Sigmoid colon (tissue), 7 donors: ENCODE results near the gene HIVEP3. TPM values are rescaled to one million over a fixed set of nuclear protein-coding genes. Genes with fewer than 3 reads are reported as not detected.

Experiments
- DNase-seq: peaks from one replicate; pipeline ENCODE4 v3.0.0-alpha.2; 2019
- H3K27ac ChIP-seq, 4 donors: fragments of 200-600 bp; sonication (generic); one replicate each; pipeline ENCODE4 v1.5.1; 2016 to 2019; ENCODE audit warnings: mild to moderate bottlenecking in 1 of 4
- H3K27me3 ChIP-seq, 3 donors: fragments of 200-600 bp; sonication (generic); one replicate each; pipeline ENCODE4 v1.5.1; 2019; ENCODE audit warnings: mild to moderate bottlenecking in 1 of 3
- H3K36me3 ChIP-seq, 4 donors: fragments of 200-600 bp; sonication (generic); one replicate each; pipeline ENCODE4 v1.5.1; 2016 to 2019
- H3K4me1 ChIP-seq, 4 donors: fragments of 200-600 bp; sonication (generic); one replicate each; pipeline ENCODE4 v1.5.1; 2017 to 2019
- H3K4me3 ChIP-seq, 4 donors: fragments of 200-600 bp; sonication (generic); one replicate each; pipeline ENCODE4 v1.5.1; 2017 to 2019; ENCODE audit warnings: mild to moderate bottlenecking in 2 of 4, moderate library complexity in 1 of 4
- H3K9me3 ChIP-seq, 4 donors: fragments of 200-600 bp in 3 of 4; sonication (generic) in 3 of 4; one replicate each; pipeline versions ENCODE4 v1.5.1 to v1.6.1; 2013 to 2019
- EP300 ChIP-seq, 4 donors: sonication (generic); formaldehyde crosslinking; IDR thresholded peaks; one replicate each; pipeline ENCODE4 v1.6.1; 2017; ENCODE audit warnings: antibody characterized with exemption in 4 of 4
- POLR2A ChIP-seq, 2 donors: fragments of 450-650 bp; IDR thresholded peaks; one replicate each; pipeline ENCODE4 v1.6.1; 2016; ENCODE audit warnings: antibody characterized with exemption in 2 of 2, mild to moderate bottlenecking in 2 of 2, moderate library complexity in 2 of 2
- POLR2AphosphoS5 ChIP-seq, 4 donors: sonication (generic); formaldehyde crosslinking; IDR thresholded peaks; one replicate each; pipeline ENCODE4 v1.6.1; 2017; ENCODE audit warnings: antibody characterized with exemption in 4 of 4
- WGBS, 2 donors: extraction: QIAGEN DNeasy Blood & Tissue Kit; methylation state at CpG; one replicate each; pipeline ENCODE4 v1.1.7; 2013; 5-methylcytosine and 5-hydroxymethylcytosine counted together
- intact Hi-C: fragments of 100-400 bp; cut with DNase I; formaldehyde crosslinking; loops from one replicate; pipeline ENCODE4 v1.15.1; 2023
- polyA plus RNA-seq, 3 donors: library from polyadenylated mRNA; stranded (reverse); fragments of 200-250 nt; gene quantifications; one replicate each; pipeline ENCODE4 v1.2.3, GENCODE V29; 2013
- total RNA-seq, 4 donors: library from RNA; depleted of rRNA; stranded (reverse); fragments of >200 nt; gene quantifications; one replicate each; pipeline ENCODE4 v1.1.0, GENCODE V29; 2016
- TF ChIP-seq, protein P1 (sequence below), 4 experiments: fragments of 450-650 bp in 3 of 4; fragments of 200-600 bp in 1 of 4; IDR thresholded peaks; one replicate each; pipeline ENCODE4 v1.5.1; 2016 to 2019; ENCODE audit warnings: antibody characterized with exemption in 4 of 4, mild to moderate bottlenecking in 3 of 4, moderate library complexity in 2 of 4
- donor health status: healthy with polysubstance abuse.
- donor health status: Bipolar disorder and iron deficiency.
- donor health status: healthy.

HIVEP3 gene
- total and polyA plus RNA-seq, 7 donors, result 1.4 to 7.8 (median 3.2) TPM

DNA sequence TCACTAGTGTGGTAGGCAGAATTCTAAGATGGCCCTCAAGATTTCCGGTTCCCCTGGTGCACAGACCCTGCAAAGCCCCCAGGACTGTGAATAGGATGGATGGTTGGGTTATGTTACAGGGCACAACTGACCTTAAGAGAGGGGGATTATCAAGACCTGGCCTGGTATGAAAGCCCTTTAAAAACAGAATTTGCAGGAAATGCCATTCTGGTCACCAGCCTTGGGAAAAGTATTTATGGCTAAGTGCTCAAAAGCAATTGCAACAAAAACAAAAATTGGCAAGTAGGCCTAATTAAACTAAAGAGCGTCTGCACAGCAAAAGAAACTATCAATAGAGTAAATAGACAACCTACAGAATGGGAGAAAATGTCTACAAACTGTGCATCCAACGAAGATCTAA, 289.6 kb downstream of the HIVEP3 start:
- intact Hi-C loops, result no loop called here
- no peak overlapping the region for H3K4me3 ChIP-seq
- H3K4me1 ChIP-seq, result peaks cover 0 to 7% (median 0%) of the 10 kb centered on the region in 4 donors
- no peak overlapping the region for H3K27ac ChIP-seq
- no peak for DNase-seq
- no peaks in the 10 kb centered on the region for H3K27me3 ChIP-seq
- no peaks in the 10 kb centered on the region for H3K36me3 ChIP-seq
- 94 to 95% methylated on average over 3 of the region's 3 CpGs for WGBS, 2 donors
- H3K9me3 ChIP-seq, result no peaks in the 10 kb centered on the region
- TF ChIP-seq, protein P1, sequence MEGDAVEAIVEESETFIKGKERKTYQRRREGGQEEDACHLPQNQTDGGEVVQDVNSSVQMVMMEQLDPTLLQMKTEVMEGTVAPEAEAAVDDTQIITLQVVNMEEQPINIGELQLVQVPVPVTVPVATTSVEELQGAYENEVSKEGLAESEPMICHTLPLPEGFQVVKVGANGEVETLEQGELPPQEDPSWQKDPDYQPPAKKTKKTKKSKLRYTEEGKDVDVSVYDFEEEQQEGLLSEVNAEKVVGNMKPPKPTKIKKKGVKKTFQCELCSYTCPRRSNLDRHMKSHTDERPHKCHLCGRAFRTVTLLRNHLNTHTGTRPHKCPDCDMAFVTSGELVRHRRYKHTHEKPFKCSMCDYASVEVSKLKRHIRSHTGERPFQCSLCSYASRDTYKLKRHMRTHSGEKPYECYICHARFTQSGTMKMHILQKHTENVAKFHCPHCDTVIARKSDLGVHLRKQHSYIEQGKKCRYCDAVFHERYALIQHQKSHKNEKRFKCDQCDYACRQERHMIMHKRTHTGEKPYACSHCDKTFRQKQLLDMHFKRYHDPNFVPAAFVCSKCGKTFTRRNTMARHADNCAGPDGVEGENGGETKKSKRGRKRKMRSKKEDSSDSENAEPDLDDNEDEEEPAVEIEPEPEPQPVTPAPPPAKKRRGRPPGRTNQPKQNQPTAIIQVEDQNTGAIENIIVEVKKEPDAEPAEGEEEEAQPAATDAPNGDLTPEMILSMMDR (IDR thresholded peaks at IDR 0.05), result no peak
- TF ChIP-seq POLR2A (IDR thresholded peaks at IDR 0.05) (no peak), POLR2AphosphoS5 (IDR thresholded peaks at IDR 0.05) (no peak), EP300 (IDR thresholded peaks at IDR 0.05) (no peak)

DNA sequence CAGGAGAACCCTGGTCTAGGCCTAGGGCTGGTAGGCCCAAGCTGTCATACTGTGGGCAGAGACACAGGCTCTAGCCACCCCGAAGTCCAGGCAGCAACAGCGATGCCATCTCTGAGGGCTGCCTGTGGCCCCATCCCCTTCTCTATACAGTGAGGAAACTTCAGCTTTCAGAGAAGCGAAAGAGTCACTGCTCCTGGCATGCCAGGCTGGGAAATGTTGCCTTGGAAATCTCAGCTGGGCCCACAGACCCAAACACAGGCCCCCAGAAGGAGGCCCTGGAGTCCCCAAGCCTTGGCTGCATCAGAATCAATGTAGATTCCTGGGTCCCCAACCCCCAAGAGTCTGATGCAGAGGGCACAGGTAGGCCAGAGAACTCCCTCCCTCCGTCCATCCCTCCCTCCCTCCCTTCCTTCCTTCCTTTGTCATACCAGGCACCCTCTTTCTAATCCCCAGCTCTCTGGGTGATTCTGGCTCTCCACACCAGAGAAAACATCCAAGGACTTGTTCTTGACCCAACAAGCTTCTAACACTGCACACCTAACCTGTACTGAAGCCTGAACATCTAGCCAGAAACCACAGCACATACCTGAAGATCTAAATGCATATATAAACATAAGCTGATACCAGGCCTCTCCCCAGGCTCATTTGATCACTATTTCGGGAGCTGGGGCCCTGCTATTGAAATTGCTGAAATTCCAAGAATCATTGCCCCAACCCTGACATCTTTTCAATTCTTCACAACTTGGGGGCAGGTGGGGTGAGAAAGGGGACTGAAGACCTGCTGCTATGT, 291.0 kb downstream of the HIVEP3 start:
- H3K9me3 ChIP-seq, result no peaks in the 10 kb centered on the region
- peaks cover 0 to 15% (median 0%) of the 10 kb centered on the region in 4 donors for H3K4me1 ChIP-seq
- H3K4me3 ChIP-seq, result no peak overlapping the region
- no peaks in the 10 kb centered on the region for H3K27me3 ChIP-seq
- WGBS, 2 donors, result 65 to 95% methylated on average over 5 of the region's 5 CpGs
- intact Hi-C loops, result no loop called here
- DNase-seq, result peak; percentile 30
- H3K27ac ChIP-seq, result no peak overlapping the region
- no peak for TF ChIP-seq POLR2A (IDR thresholded peaks at IDR 0.05)
- no peaks in the 10 kb centered on the region for H3K36me3 ChIP-seq

DNA sequence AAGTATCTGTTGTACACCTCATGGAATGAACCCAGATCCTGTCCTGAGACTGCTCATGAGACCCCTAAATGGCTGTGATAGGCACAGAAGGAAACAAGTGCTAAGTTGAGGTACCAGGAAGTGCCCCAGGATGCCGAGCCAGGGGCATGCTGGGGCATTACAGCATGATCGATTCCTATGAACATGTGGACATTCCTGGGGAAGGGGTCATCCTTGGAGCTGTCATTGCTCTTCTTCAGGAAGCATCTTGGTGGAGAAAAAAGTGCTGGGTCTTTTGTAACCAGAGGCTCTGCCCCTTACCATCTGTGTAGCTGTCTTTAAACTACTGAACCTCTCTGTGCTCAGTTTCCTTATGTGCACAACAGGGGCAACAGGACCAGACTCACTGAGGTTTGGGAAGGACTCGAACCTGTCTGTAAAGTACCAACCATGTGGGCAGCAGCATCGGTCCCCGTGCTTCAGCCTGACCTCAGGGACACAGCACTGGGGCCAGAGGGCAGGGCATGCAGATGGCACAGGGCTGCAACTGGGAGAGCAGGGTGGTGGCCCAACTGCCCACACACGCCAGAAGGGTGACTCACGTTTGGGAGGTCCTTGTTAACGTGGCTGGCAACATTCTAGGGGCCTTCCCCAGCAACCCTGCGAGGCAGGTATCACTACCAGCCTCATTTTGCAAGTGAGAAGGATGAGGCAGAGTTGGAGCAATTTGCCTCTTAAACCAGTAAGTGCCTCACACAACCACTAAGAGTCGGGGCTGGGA, 291.9 kb downstream of the HIVEP3 start:
- Histone ChIP-seq H3K9me3 (no peaks in the 10 kb centered on the region), H3K36me3 (no peaks in the 10 kb centered on the region), H3K4me1 (peaks cover 0 to 15% (median 0%) of the 10 kb centered on the region in 4 donors), H3K27me3 (no peaks in the 10 kb centered on the region), H3K4me3 (no peak overlapping the region), H3K27ac (no peak overlapping the region)
- WGBS, 2 donors, result 76 to 79% methylated on average over 10 of the region's 10 CpGs
- intact Hi-C loops, result no loop called here
- no peak for TF ChIP-seq EP300 (IDR thresholded peaks at IDR 0.05)
- TF ChIP-seq, protein P1 (IDR thresholded peaks at IDR 0.05), result no peak
- no peak for TF ChIP-seq POLR2A (IDR thresholded peaks at IDR 0.05)
- TF ChIP-seq POLR2AphosphoS5 (IDR thresholded peaks at IDR 0.05), result no peak
- DNase-seq, result peak; percentile 38

DNA sequence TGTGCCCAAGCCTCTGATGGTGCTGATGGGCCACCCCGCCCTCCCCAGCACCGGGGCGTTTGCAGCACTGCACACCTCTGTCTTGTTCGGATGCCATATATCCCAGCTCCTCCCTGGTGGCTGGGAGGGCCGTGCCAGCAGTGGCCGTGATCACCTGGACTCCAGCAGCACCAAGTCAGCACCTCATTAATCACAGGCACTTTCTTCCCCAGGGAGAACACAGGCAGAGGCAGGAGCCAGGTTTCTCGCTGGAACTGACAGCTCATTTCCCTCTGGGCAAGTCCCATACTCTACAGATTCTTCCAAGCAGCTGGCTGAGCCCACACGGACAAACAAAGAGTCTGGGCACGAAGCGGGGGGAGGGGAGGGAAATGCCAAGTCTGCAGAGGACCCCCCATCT, 292.6 kb downstream of the HIVEP3 start:
- H3K9me3 ChIP-seq, result no peaks in the 10 kb centered on the region
- H3K4me1 ChIP-seq, result peaks cover 0 to 15% (median 0%) of the 10 kb centered on the region in 4 donors
- H3K27ac ChIP-seq, result no peak overlapping the region
- no peak overlapping the region for H3K4me3 ChIP-seq
- no peaks in the 10 kb centered on the region for H3K27me3 ChIP-seq
- H3K36me3 ChIP-seq, result no peaks in the 10 kb centered on the region
- TF ChIP-seq POLR2AphosphoS5 (IDR thresholded peaks at IDR 0.05) (no peak), POLR2A (IDR thresholded peaks at IDR 0.05) (no peak), EP300 (IDR thresholded peaks at IDR 0.05) (no peak)
- TF ChIP-seq, protein P1 (IDR thresholded peaks at IDR 0.05), result no peak
- peak; percentile 25 for DNase-seq
- intact Hi-C loops, result no loop called here
- WGBS, 2 donors, result 86 to 88% methylated on average over 10 of the region's 10 CpGs

DNA sequence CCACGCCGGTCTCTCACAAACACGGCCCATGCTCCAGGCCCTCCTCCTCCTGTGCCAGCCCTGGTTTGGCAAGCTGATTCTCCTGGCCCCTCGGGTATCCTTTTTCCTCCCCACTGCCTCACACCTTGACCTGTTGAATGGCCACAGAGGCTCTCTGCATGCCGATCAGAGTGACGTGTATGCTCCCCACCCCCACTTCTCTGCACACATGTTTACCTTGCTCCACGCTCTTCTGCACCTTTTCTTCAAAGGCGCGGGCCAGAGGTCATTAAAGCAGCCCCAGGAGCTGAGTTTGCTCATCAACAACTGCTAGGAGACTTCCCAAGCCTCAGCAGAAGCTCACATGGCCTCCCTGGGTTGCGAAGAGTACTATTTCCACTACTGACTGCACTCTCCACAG, 295.0 kb downstream of the HIVEP3 start:
- Histone ChIP-seq H3K9me3 (no peaks in the 10 kb centered on the region), H3K27ac (no peak overlapping the region), H3K36me3 (no peaks in the 10 kb centered on the region), H3K4me3 (no peak overlapping the region), H3K27me3 (no peaks in the 10 kb centered on the region), H3K4me1 (peaks cover 0 to 15% (median 0%) of the 10 kb centered on the region in 4 donors)
- TF ChIP-seq POLR2AphosphoS5 (IDR thresholded peaks at IDR 0.05) (no peak), POLR2A (IDR thresholded peaks at IDR 0.05) (no peak), EP300 (IDR thresholded peaks at IDR 0.05) (no peak)
- TF ChIP-seq, protein P1 (IDR thresholded peaks at IDR 0.05), result no peak
- 81 to 87% methylated on average over 10 of the region's 10 CpGs for WGBS, 2 donors
- intact Hi-C loops, result no loop called here
- DNase-seq, result peak; percentile 21
